GM18511 (cell line): ENCODE measurements around the gene GALNT13.
A peak's percentile ranks its signal among the peaks of the same experiment; 100 is the strongest.

Experiments used
- ATAC-seq: cut with Tn5 transposase; IDR thresholded peaks from one replicate; pipeline ENCODE4 v1.9.1; 2021; ENCODE audit warnings: mild to moderate bottlenecking, moderate library complexity; ENCODE audit not compliant: unreplicated experiment

GALNT13 gene

GRCh38 chr2:153871231-153872221 is at the start of gene GALNT13:
TSS of gene GALNT13 (plus strand) at chr2:153871922.
- ATAC-seq: no peak

GRCh38 chr2:153823880-153824279 is 47.8 kb upstream of the GALNT13 start:
- no peak for ATAC-seq

- ATAC-seq: no peak
Observed at GRCh38 chr2:153828335-153828734, 43.4 kb upstream of the GALNT13 start.

GRCh38 chr2:153834662-153835061 is 37.1 kb upstream of the GALNT13 start:
- ATAC-seq: no peak

GRCh38 chr2:153858250-153858649 is 13.5 kb upstream of the GALNT13 start:
- ATAC-seq: no peak

GRCh38 chr2:153864022-153864421 is 7.7 kb upstream of the GALNT13 start:
- ATAC-seq: no peak

- ATAC-seq: no peak
Observed at GRCh38 chr2:153866595-153866994, 5.1 kb upstream of the GALNT13 start.

GRCh38 chr2:153870308-153870707 is 1.4 kb upstream of the GALNT13 start:
- ATAC-seq: no peak

GRCh38 chr2:153872311-153873051 is 759 bp downstream of the GALNT13 start:
- ATAC-seq: no peak

GRCh38 chr2:153873052-153874048 is 1.6 kb downstream of the GALNT13 start:
- no peak for ATAC-seq

GRCh38 chr2:153875801-153876466 is 4.2 kb downstream of the GALNT13 start:
- ATAC-seq: no peak

- ATAC-seq: no peak
Observed at GRCh38 chr2:153880926-153881325, 9.2 kb downstream of the GALNT13 start.

GRCh38 chr2:153886833-153887232 is 15.1 kb downstream of the GALNT13 start:
- ATAC-seq: no peak

GRCh38 chr2:153890576-153890975 is 18.9 kb downstream of the GALNT13 start:
- ATAC-seq: no peak

- no peak for ATAC-seq
Observed at GRCh38 chr2:153891051-153891450, 19.3 kb downstream of the GALNT13 start.

GRCh38 chr2:153912798-153913396 is 41.2 kb downstream of the GALNT13 start:
- no peak for ATAC-seq

GRCh38 chr2:153917570-153917969 is 45.8 kb downstream of the GALNT13 start:
- ATAC-seq: no peak

GRCh38 chr2:153935511-153935910 is 63.8 kb downstream of the GALNT13 start:
- ATAC-seq: no peak

GRCh38 chr2:153939124-153939796 is 67.5 kb downstream of the GALNT13 start:
- ATAC-seq: peak; percentile 60
